ENCODE measurements around the gene MIOX.

GRCh38 chr22:50439314-50439870 is 47.3 kb upstream of the MIOX start:
- TF ChIP-seq CTCF (IDR thresholded peaks at IDR 0.05): no peak
- no peak for TF ChIP-seq EP300 (IDR thresholded peaks at IDR 0.05)
- TF ChIP-seq POLR2A (IDR thresholded peaks at IDR 0.05): no peak
- no peak for TF ChIP-seq POLR2AphosphoS5 (IDR thresholded peaks at IDR 0.05)
